SU-DHL-6 (cell line): ENCODE results near the gene EFNA1.

Experiments used
- CTCF ChIP-seq: fragments of 200-600 bp; sonication (generic); IDR thresholded peaks from one replicate; pipeline ENCODE4 v1.5.1; 2017; ENCODE audit warnings: antibody characterized with exemption, mild to moderate bottlenecking, low read length, moderate library complexity; ENCODE audit not compliant: insufficient read depth, poor library complexity, severe bottlenecking
- EZH2phosphoT487 ChIP-seq: fragments of 200-600 bp; sonication (generic), shearing (Covaris generic); conservative IDR thresholded peaks from 2 replicates; pipeline ENCODE4 v1.6.1; 2018; ENCODE audit warnings: mild to moderate bottlenecking, antibody characterized with exemption, low read length, moderate library complexity, mixed read lengths

GRCh38 chr1:155170101-155170785, 42.6 kb downstream of the EFNA1 start:
- no peak for TF ChIP-seq CTCF
- TF ChIP-seq EZH2phosphoT487 = no peak
